ES-I3 (cell line): ENCODE results near the gene TSC22D1.

Experiments used
- H3K36me3 ChIP-seq: 2 replicates; pipeline ENCODE4 v1.6.1; 2013; ENCODE audit warnings: mild to moderate bottlenecking, low read length, control low read depth, moderate library complexity; ENCODE audit not compliant: insufficient read depth
- H3K4me1 ChIP-seq: 2 replicates; pipeline ENCODE4 v1.6.1; 2013; ENCODE audit warnings: mild to moderate bottlenecking, control low read depth, low read length; ENCODE audit not compliant: insufficient read depth
- H3K9ac ChIP-seq: 2 replicates; pipeline ENCODE4 v1.6.1; 2013; ENCODE audit warnings: low read depth, mild to moderate bottlenecking, low read length, moderate library complexity
- H3K9me3 ChIP-seq: 2 replicates; pipeline ENCODE4 v1.6.1; 2013; ENCODE audit warnings: mild to moderate bottlenecking, low read length, moderate library complexity; ENCODE audit not compliant: control insufficient read depth, insufficient read depth

Gene TSC22D1

DNA sequence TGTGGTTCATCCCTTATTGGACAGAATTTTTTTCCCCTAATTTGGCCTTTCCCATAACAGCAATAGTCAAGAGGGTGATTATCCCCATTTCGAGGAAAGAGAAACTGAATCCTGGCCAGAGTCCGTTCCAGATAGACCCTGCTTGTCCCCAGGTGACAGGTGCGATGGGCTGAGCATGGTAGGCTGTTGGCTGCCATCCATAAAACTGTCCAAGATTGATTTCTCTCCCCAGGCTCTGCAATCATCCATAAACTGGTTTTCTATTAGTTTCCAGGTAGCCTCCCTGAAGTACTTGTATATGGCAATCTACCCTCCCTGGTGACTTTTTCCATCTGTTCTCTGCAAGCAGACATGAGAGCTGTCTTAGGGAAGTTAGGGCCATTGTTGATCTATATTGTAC lies 177.1 kb downstream of the TSC22D1 start:
- peaks cover 13% of the 10 kb centered on the region for H3K4me1 ChIP-seq
- no peaks in the 10 kb centered on the region for H3K9me3 ChIP-seq
- no peaks in the 10 kb centered on the region for H3K36me3 ChIP-seq
- no peak overlapping the region for H3K9ac ChIP-seq

DNA sequence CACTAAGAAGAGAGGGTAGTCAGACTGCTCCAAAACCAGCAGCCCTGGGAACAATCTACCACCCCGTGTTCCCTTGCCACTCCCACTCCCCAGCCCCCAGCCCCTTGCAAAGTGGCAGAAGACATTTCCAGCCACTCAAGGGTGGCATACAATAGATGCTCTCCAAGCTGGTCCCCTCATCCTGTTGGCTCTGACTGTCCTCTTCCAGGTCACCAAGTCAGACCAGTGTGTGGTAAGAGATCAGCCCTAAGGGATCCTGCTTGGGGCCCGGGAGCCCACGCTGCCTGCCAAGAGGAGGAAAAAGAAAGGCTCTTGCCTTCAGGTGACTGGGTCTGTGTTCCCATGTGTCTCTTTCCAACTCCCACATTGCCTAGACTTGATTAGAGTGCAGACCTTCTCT lies 177.5 kb downstream of the TSC22D1 start:
- Histone ChIP-seq H3K9ac (no peak overlapping the region), H3K9me3 (no peaks in the 10 kb centered on the region), H3K36me3 (no peaks in the 10 kb centered on the region), H3K4me1 (peaks cover 11% of the 10 kb centered on the region)

DNA sequence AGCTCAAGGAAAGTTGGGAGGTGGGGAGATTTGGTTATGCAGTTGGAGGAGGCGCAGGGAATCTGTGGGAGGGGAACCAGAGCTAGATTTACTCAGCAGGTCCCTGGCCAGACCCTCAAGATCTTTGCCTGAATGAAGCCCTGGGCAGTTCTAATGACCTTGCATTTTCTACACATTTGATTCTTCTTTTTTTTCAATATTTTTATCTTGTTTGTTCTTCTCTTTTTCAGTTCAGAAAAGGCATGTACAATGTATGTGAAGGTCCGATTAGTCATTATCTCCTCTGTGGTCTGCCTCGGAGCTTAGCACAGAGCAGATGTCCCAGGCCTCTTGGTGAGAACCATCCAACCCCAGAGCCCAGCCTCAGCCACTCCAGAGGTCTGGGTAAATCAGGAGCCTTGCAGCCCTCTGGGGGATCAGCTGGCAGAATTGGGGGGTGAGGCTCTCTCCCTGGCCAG lies 178.3 kb downstream of the TSC22D1 start:
- H3K9me3 ChIP-seq = no peaks in the 10 kb centered on the region
- H3K36me3 ChIP-seq = no peaks in the 10 kb centered on the region
- no peak overlapping the region for H3K9ac ChIP-seq
- H3K4me1 ChIP-seq = peaks cover 2% of the 10 kb centered on the region

DNA sequence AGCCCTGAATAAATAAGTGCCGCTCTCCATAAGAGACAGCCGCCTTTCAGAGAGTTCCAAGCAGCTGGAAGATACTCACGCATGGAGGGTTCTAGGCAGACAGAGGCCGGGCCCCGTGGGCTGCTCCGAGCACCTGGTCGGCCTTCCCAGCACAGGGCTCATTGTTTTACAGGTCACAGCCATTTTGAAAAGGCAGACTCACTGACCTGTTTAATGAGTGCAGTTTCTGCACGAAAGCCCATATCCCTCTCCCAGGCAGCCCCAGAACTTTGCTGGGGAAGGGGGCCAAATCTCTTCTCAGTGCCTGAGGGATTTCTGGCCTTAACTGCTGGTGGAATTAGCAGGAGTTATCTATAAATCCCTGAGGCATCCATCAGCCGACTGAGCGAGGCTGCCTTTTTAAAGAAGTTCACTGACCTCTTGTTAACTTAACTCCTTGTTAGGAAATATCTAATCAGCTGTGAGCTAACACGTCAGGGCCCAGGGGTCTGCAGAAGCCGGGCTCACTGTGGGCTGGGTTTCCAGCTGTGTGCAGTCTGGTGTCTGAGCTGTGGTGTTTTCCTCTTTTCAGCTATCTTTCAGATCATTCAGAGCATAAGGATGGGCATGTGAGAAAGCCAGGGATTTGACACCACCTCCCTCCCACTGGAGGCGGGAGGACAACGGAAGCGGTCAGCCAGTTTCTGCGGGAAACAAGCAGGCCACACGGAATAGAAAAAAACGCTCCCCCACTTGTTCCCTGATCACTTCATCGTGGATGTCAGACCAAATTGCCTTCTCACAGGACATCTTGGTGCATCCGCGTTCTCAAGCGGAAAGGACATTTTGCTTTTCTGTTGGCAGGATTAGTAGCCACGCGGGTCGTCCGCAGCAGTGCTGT lies 179.2 kb downstream of the TSC22D1 start:
- H3K36me3 ChIP-seq = no peaks in the 10 kb centered on the region
- H3K9me3 ChIP-seq = no peaks in the 10 kb centered on the region
- H3K4me1 ChIP-seq = no peaks in the 10 kb centered on the region; the same call in 1 of the 2 replicates
- no peak overlapping the region for H3K9ac ChIP-seq

DNA sequence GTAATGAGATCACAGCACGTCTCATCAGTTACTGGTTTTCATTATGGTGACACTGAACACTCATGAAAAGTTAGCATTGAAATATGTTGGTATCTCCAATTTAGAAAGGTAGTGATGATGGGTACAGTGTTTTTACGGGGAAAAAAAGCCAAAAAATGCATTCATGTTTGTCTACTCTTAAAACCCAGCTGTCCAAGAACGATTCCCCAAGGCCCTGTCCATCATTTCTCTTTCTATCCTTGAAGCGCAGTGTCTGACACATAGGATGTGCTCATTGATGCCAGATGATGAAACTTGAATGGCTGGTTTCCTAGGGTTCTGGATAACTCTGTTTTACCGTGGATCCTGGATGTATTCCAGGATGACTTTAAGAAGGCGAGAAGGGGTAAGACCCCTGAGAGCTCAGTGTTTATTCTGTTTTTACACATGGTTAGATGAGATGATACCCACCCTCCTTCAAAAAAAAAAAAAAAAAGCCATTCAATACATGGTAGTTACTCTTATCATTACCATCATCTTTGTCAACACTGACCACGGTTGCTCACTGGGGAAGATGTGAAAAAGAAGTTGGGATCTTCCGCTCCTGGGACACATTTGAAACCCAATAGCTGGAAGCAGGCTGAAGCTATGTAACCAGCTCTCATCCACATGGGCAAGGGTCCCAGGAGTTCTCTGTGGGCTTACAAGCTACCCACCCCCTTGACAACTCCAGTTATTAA lies 180.0 kb downstream of the TSC22D1 start:
- no peaks in the 10 kb centered on the region for H3K9me3 ChIP-seq
- no peaks in the 10 kb centered on the region; the same call in 1 of the 2 replicates for H3K4me1 ChIP-seq
- no peaks in the 10 kb centered on the region for H3K36me3 ChIP-seq
- H3K9ac ChIP-seq = no peak overlapping the region

DNA sequence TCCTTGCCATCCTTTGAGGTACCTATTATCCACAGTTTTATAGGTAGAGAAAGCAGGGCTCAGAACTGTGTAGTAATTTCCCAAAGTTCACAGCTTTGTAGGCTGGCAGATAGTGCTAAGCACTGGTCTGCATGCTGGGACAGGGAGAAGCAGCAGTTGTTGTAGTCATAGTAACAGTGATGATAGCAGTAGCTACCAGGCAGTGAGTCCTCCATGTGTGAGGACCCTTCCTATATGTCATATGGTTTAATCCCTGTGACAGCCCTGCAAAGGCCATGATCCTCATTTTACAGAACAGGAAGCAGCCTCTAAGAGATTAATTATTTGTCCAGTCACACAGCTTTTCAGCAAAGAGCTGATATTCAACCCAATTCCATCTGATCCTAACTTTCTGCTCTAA lies 181.5 kb downstream of the TSC22D1 start:
- H3K4me1 ChIP-seq = peaks cover 3% of the 10 kb centered on the region; the same call in 1 of the 2 replicates
- H3K9me3 ChIP-seq = no peaks in the 10 kb centered on the region
- H3K36me3 ChIP-seq = no peaks in the 10 kb centered on the region
- H3K9ac ChIP-seq = no peak overlapping the region

DNA sequence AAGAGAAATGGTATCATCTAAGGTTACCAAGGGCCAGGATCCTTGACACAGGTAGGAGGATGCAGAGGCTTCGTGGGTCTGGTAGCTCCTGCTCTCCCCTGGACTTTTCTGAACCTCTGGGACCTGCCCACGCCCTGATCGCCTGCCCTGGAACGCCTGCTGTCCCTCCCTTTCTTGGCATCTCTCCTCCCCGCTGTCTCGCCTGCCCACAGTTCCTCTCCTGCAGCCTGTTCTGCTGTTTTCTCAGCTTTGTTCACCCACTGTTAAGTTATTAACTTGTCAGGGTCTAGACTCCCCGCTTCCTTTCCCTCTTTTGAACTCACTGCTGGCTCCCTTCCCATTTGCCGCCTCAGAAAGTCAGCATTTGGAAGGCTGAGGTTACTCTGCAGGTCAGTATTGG lies 182.7 kb downstream of the TSC22D1 start:
- H3K36me3 ChIP-seq = no peaks in the 10 kb centered on the region
- H3K9ac ChIP-seq = no peak overlapping the region
- peaks cover 14% of the 10 kb centered on the region for H3K4me1 ChIP-seq
- no peaks in the 10 kb centered on the region for H3K9me3 ChIP-seq

DNA sequence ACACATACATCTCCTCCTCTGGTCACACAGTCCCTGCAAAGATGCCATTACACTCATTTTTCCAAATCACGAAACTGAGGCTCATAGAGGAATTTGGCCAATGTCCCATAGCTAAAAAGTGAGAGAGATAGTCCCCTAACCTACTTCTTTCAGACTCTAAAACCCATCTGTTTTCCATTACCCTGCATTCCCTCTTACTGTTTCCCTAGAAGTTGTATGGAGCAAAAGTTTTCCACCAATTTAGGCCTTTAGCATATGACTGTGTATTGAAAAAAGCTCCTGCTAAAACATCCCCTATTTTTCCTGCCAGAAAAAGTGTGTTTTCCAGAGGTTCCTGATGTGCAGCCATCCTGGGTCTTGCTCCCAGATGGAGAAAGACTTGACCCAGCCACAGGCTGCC lies 186.3 kb downstream of the TSC22D1 start:
- Histone ChIP-seq H3K4me1 (peaks cover 14% of the 10 kb centered on the region), H3K9me3 (no peaks in the 10 kb centered on the region), H3K36me3 (no peaks in the 10 kb centered on the region)

DNA sequence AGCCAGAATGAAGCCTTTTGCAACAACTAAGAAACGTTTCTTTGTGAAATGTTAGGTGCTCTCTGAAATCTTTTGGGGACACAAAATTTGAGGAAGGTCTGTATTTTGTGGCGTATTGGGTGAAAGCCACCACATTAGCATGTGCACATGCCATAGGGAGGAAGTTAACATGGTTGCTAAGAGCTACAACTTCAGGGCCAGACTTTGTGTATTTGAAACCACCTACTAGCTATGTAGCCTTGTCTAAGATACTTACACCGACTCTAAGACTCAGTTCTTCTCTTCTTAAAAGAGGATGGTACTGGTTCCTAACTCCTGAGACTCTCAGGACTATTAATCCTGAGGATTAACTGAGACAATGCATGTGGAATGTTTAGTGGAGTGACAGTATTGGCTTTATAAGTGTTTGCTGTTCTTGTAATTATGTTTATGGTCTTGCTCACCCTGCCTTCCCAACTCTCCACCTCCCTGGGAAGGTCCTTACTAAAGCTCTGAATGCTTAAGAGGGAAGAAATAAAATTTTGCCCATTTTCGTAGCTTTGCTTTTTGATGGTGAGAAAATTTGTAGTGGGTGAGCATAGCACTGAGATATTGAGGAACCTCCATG lies 187.0 kb downstream of the TSC22D1 start:
- no peaks in the 10 kb centered on the region for H3K36me3 ChIP-seq
- no peaks in the 10 kb centered on the region for H3K9me3 ChIP-seq
- H3K4me1 ChIP-seq = peaks cover 14% of the 10 kb centered on the region
- H3K9ac ChIP-seq = no peak overlapping the region

More for the DNA sequence above, 186.3 kb downstream of the TSC22D1 start:
- no peak overlapping the region for H3K9ac ChIP-seq

DNA sequence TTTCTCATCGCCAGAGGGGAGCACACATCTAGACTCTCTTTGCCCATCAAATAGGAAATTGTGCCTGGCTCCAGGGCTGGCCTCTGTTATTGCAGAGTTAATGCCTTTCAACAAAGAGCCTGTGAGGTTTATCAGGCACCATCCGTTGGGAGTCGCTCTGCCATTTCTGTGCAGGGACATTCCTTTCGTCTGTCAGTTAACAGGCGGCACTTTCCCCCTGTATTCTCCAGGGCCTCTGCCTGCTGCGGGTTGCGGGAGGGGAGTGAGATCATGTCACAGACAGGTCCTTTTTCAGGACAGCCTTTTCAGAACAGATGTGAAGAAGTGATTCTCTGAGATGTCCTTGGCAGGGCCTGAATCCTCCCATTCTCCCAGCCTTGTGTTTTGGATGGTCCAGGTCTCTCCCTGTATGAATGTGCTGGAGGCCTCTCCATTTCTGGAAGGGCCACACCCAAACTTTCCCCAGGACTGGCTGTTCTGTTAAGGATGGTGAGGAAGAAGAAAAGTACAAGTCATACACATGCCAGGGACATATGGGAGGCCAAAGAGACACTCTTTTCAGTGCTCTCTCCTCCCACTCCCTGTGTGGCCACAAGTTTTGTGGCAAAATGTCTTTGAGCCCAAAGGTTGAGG lies 187.6 kb downstream of the TSC22D1 start:
- no peaks in the 10 kb centered on the region for H3K36me3 ChIP-seq
- no peaks in the 10 kb centered on the region for H3K9me3 ChIP-seq
- H3K4me1 ChIP-seq = peaks cover 14% of the 10 kb centered on the region
- no peak overlapping the region for H3K9ac ChIP-seq

DNA sequence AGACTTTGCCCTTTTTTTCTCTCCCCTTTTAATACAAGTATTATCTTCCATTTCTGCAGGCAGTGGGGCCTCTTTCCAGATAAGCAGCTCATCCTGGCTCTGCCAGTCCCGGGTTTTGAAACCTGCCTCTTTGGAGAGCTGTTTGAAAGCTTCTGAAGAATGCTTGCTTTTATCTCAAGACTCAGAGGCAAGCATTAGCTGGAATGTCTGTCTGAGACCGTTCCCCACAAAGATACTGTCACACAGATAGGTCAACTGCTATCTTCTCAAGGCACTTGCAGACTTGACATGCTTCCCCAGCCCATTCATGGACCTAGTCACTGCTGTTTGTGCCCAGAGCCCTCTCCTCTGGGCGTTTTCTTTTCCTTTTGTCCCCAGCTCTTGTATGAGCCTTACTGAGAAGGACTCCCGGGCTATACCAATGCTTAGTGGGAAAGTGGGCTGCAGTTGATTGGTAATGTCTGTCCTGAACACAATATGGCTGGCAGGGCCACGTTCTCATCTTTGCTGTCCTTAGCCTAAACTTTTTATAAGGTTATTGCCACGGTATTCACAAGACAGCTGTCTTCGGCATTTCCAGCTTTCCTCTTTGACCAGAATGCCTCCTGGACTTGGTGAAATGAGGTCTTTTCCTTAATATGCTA lies 189.1 kb downstream of the TSC22D1 start:
- Histone ChIP-seq H3K4me1 (peaks cover 14% of the 10 kb centered on the region), H3K9me3 (no peaks in the 10 kb centered on the region), H3K36me3 (no peaks in the 10 kb centered on the region), H3K9ac (no peak overlapping the region)

DNA sequence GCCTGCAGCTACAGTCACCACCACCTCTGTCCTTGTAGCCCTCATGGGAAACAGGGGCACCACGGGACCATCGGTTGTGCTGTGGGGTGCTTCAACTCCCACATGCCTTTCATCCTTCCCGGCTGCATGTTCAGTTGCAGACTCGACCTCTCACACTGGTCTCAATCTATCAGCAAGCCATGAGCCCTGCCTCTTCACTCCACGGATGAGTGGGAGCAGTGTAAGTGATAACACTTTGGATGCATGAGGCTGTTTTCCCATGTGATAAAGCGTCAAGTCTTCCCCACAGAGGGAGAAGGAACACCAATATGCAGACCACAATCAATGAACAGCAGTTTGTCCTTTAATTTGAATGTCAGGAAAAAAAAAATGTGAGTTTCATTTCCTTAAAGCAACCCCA lies 190.3 kb downstream of the TSC22D1 start:
- Histone ChIP-seq H3K9ac (no peak overlapping the region), H3K36me3 (no peaks in the 10 kb centered on the region), H3K4me1 (peaks cover 14% of the 10 kb centered on the region), H3K9me3 (no peaks in the 10 kb centered on the region)

DNA sequence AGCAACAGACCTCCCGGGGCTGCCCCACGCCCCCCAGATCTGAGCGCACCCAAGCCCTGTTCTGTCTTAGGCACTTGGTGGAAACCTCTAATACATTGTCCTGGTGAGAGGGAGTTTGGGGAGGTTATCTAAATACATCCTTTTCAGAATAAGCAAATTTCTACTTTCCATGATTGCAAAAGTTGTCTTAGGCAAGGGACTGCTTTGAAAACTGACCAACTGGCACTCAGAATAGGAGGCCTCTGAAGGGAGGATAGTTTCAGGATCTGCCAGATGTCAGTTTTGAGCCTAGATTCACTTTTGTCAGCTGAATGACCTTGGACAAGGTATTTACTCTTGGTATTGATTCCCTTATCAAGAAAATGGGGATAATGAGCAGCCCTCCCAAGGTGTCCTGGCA lies 190.7 kb downstream of the TSC22D1 start:
- H3K36me3 ChIP-seq = no peaks in the 10 kb centered on the region
- H3K9me3 ChIP-seq = no peaks in the 10 kb centered on the region
- peaks cover 13% of the 10 kb centered on the region for H3K4me1 ChIP-seq
- H3K9ac ChIP-seq = no peak overlapping the region

DNA sequence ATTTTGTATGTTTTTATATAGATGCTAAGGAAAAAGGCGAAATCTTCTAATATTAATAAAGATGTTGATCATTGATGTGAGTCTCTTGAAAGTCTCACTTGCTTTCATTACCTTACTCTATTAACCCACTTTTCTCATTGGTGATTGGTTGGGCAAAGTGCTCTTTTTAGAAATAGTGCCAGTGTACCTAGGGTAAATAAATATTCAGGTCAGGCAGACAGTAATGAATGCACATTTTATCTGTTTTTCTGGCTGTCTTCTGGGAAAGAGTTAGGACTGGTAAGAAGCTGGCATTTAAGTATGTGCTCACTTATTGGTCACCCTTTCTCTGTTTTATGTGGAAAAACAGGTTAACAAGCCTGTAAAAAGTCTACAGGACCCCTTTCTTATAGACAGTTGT lies 191.4 kb downstream of the TSC22D1 start:
- H3K9me3 ChIP-seq = no peaks in the 10 kb centered on the region
- peaks cover 11% of the 10 kb centered on the region for H3K4me1 ChIP-seq
- no peaks in the 10 kb centered on the region for H3K36me3 ChIP-seq
- H3K9ac ChIP-seq = no peak overlapping the region
